ENCODE measurements around the gene PIK3AP1. TPM values are rescaled to one million over a fixed set of nuclear protein-coding genes. Genes with fewer than 3 reads are reported as not detected.

Gene PIK3AP1
- total and polyA plus RNA-seq, 7 experiments from 2014 or later, result 0.46 to 68.1 (median 2.9) TPM

GRCh38 chr10:96708996-96709395 is 11.3 kb downstream of the PIK3AP1 start:
- H3K9me3 ChIP-seq (ENCODE audit: control insufficient read depth in 2 of 3, low read length in 3 of 3), result no peaks in the 10 kb centered on the region
- Mint-ChIP-seq H3K27ac (peak overlapping the region in 1 of 9 donors; percentile 27), H3K4me3 (no peak overlapping the region), H3K27me3 (no peaks in the 10 kb centered on the region), H3K36me3 (no peaks in the 10 kb centered on the region), H3K9me3 (no peaks in the 10 kb centered on the region), H3K4me1 (peaks cover 0 to 9% (median 0%) of the 10 kb centered on the region in 7 donors)
- H3K36me3 ChIP-seq (ENCODE audit: control insufficient read depth in 2 of 3, insufficient read depth in 3 of 3, low read length in 3 of 3), result no peaks in the 10 kb centered on the region
- H3K4me1 ChIP-seq (ENCODE audit: control insufficient read depth in 2 of 2, insufficient read depth in 2 of 2, low read length in 2 of 2), result no peaks in the 10 kb centered on the region
- no peak overlapping the region for H3K4me3 ChIP-seq (ENCODE audit: low read length)
- ATAC-seq (no peak), DNase-seq (no peak)
- intact Hi-C loops (cut with micrococcal nuclease), result no loop called here
- no peak overlapping the region for H3K27ac ChIP-seq (ENCODE audit: low read depth, low read length)
- H3K27me3 ChIP-seq (ENCODE audit: control insufficient read depth in 2 of 2, insufficient read depth in 2 of 2, low read length in 2 of 2), result no peaks in the 10 kb centered on the region
- ChIA-PET POLR2A (no interaction called here), CTCF (no interaction called here)

- no peaks in the 10 kb centered on the region for H3K9me3 ChIP-seq (ENCODE audit: control insufficient read depth in 2 of 3, low read length in 3 of 3)
- intact Hi-C loops (cut with micrococcal nuclease), result no loop called here
- H3K27me3 ChIP-seq (ENCODE audit: control insufficient read depth in 2 of 2, insufficient read depth in 2 of 2, low read length in 2 of 2), result no peaks in the 10 kb centered on the region
- H3K4me1 ChIP-seq (ENCODE audit: control insufficient read depth in 2 of 2, insufficient read depth in 2 of 2, low read length in 2 of 2), result no peaks in the 10 kb centered on the region
- H3K4me3 ChIP-seq (ENCODE audit: low read length), result no peak overlapping the region
- Mint-ChIP-seq H3K27ac (no peak overlapping the region), H3K36me3 (no peaks in the 10 kb centered on the region), H3K4me3 (no peak overlapping the region), H3K9me3 (no peaks in the 10 kb centered on the region), H3K27me3 (no peaks in the 10 kb centered on the region), H3K4me1 (peaks cover 0 to 11% (median 0%) of the 10 kb centered on the region in 7 donors)
- ATAC-seq, result peak; percentile 88
- ChIA-PET CTCF (no interaction called here), POLR2A (no interaction called here)
- no peaks in the 10 kb centered on the region for H3K36me3 ChIP-seq (ENCODE audit: control insufficient read depth in 2 of 3, insufficient read depth in 3 of 3, low read length in 3 of 3)
- no peak for DNase-seq
- no peak overlapping the region for H3K27ac ChIP-seq (ENCODE audit: low read depth, low read length)
These were observed 11.9 kb downstream of the PIK3AP1 start for GRCh38 chr10:96708456-96708855.

- Histone ChIP-seq H3K4me3 (ENCODE audit: low read length) (no peak overlapping the region), H3K36me3 (ENCODE audit: control insufficient read depth in 2 of 3, insufficient read depth in 3 of 3, low read length in 3 of 3) (no peaks in the 10 kb centered on the region), H3K27ac (ENCODE audit: low read depth, low read length) (no peak overlapping the region), H3K27me3 (ENCODE audit: control insufficient read depth in 2 of 2, insufficient read depth in 2 of 2, low read length in 2 of 2) (no peaks in the 10 kb centered on the region), H3K4me1 (ENCODE audit: control insufficient read depth in 2 of 2, insufficient read depth in 2 of 2, low read length in 2 of 2) (no peaks in the 10 kb centered on the region), H3K9me3 (ENCODE audit: control insufficient read depth in 2 of 3, low read length in 3 of 3) (no peaks in the 10 kb centered on the region)
- no peaks in the 10 kb centered on the region for H3K27me3 Mint-ChIP-seq
- CTCF ChIA-PET, result no interaction called here
- no peaks in the 10 kb centered on the region for H3K9me3 Mint-ChIP-seq
- POLR2A ChIA-PET, result no interaction called here
- H3K4me1 Mint-ChIP-seq, result peaks cover 0 to 16% (median 0%) of the 10 kb centered on the region in 7 donors
- DNase-seq, result no peak
- no peaks in the 10 kb centered on the region for H3K36me3 Mint-ChIP-seq
- intact Hi-C loops (cut with micrococcal nuclease), result no loop called here
- no peak overlapping the region for H3K4me3 Mint-ChIP-seq
- no peak for ATAC-seq
- peak overlapping the region in 1 of 9 donors; percentile 6 for H3K27ac Mint-ChIP-seq
These were observed 13.9 kb downstream of the PIK3AP1 start for GRCh38 chr10:96706331-96706853.

- ATAC-seq (no peak), DNase-seq (no peak)
- H3K4me3 Mint-ChIP-seq, result no peak overlapping the region
- ChIA-PET POLR2A (no interaction called here), CTCF (no interaction called here)
- intact Hi-C loops (cut with micrococcal nuclease), result no loop called here
- Histone ChIP-seq H3K36me3 (ENCODE audit: control insufficient read depth in 2 of 3, insufficient read depth in 3 of 3, low read length in 3 of 3) (no peaks in the 10 kb centered on the region), H3K27me3 (ENCODE audit: control insufficient read depth in 2 of 2, insufficient read depth in 2 of 2, low read length in 2 of 2) (no peaks in the 10 kb centered on the region), H3K9me3 (ENCODE audit: control insufficient read depth in 2 of 3, low read length in 3 of 3) (no peaks in the 10 kb centered on the region), H3K27ac (ENCODE audit: low read depth, low read length) (no peak overlapping the region), H3K4me3 (ENCODE audit: low read length) (no peak overlapping the region), H3K4me1 (ENCODE audit: control insufficient read depth in 2 of 2, insufficient read depth in 2 of 2, low read length in 2 of 2) (no peaks in the 10 kb centered on the region)
- no peaks in the 10 kb centered on the region for H3K9me3 Mint-ChIP-seq
- H3K36me3 Mint-ChIP-seq, result no peaks in the 10 kb centered on the region
- H3K4me1 Mint-ChIP-seq, result peaks cover 0 to 15% (median 0%) of the 10 kb centered on the region in 7 donors
- H3K27ac Mint-ChIP-seq, result peak overlapping the region in 1 of 9 donors; percentile 9
- no peaks in the 10 kb centered on the region for H3K27me3 Mint-ChIP-seq
These were observed 15.2 kb downstream of the PIK3AP1 start for GRCh38 chr10:96705134-96705533.

- no peak overlapping the region for H3K4me3 ChIP-seq (ENCODE audit: low read length)
- no peaks in the 10 kb centered on the region for H3K27me3 Mint-ChIP-seq
- no peak overlapping the region for H3K27ac Mint-ChIP-seq
- H3K9me3 Mint-ChIP-seq, result no peaks in the 10 kb centered on the region
- H3K27me3 ChIP-seq (ENCODE audit: control insufficient read depth in 2 of 2, insufficient read depth in 2 of 2, low read length in 2 of 2), result no peaks in the 10 kb centered on the region
- no peaks in the 10 kb centered on the region for H3K4me1 ChIP-seq (ENCODE audit: control insufficient read depth in 2 of 2, insufficient read depth in 2 of 2, low read length in 2 of 2)
- ChIA-PET POLR2A (no interaction called here), CTCF (no interaction called here)
- H3K4me1 Mint-ChIP-seq, result peaks cover 0 to 15% (median 0%) of the 10 kb centered on the region in 7 donors
- no peak overlapping the region for H3K4me3 Mint-ChIP-seq
- H3K36me3 Mint-ChIP-seq, result no peaks in the 10 kb centered on the region
- intact Hi-C loops (cut with micrococcal nuclease), result no loop called here
- DNase-seq, result no peak
- no peak overlapping the region for H3K27ac ChIP-seq (ENCODE audit: low read depth, low read length)
- H3K36me3 ChIP-seq (ENCODE audit: control insufficient read depth in 2 of 3, insufficient read depth in 3 of 3, low read length in 3 of 3), result no peaks in the 10 kb centered on the region
- H3K9me3 ChIP-seq (ENCODE audit: control insufficient read depth in 2 of 3, low read length in 3 of 3), result no peaks in the 10 kb centered on the region
- ATAC-seq, result no peak
These were observed 15.8 kb downstream of the PIK3AP1 start for GRCh38 chr10:96704563-96704962.

GRCh38 chr10:96703358-96703757 is 17.0 kb downstream of the PIK3AP1 start:
- Histone ChIP-seq H3K9me3 (ENCODE audit: control insufficient read depth in 2 of 3, low read length in 3 of 3) (no peaks in the 10 kb centered on the region), H3K27me3 (ENCODE audit: control insufficient read depth in 2 of 2, insufficient read depth in 2 of 2, low read length in 2 of 2) (no peaks in the 10 kb centered on the region), H3K4me1 (ENCODE audit: control insufficient read depth in 2 of 2, insufficient read depth in 2 of 2, low read length in 2 of 2) (no peaks in the 10 kb centered on the region), H3K4me3 (ENCODE audit: low read length) (no peak overlapping the region), H3K27ac (ENCODE audit: low read depth, low read length) (no peak overlapping the region), H3K36me3 (ENCODE audit: control insufficient read depth in 2 of 3, insufficient read depth in 3 of 3, low read length in 3 of 3) (no peaks in the 10 kb centered on the region)
- no peaks in the 10 kb centered on the region for H3K27me3 Mint-ChIP-seq
- H3K27ac Mint-ChIP-seq, result no peak overlapping the region
- H3K4me3 Mint-ChIP-seq, result no peak overlapping the region
- intact Hi-C loops (cut with micrococcal nuclease), result no loop called here
- ChIA-PET POLR2A (no interaction called here), CTCF (no interaction called here)
- no peaks in the 10 kb centered on the region for H3K9me3 Mint-ChIP-seq
- no peak for ATAC-seq
- peaks cover 0 to 15% (median 0%) of the 10 kb centered on the region in 7 donors for H3K4me1 Mint-ChIP-seq
- H3K36me3 Mint-ChIP-seq, result no peaks in the 10 kb centered on the region
- DNase-seq, result no peak

GRCh38 chr10:96701265-96701664 is 19.0 kb downstream of the PIK3AP1 start:
- ChIA-PET CTCF (no interaction called here), POLR2A (no interaction called here)
- peaks cover 0 to 4% (median 0%) of the 10 kb centered on the region in 5 donors for H3K36me3 Mint-ChIP-seq
- ATAC-seq (no peak), DNase-seq (no peak)
- H3K27me3 Mint-ChIP-seq, result no peaks in the 10 kb centered on the region
- H3K36me3 ChIP-seq (ENCODE audit: control insufficient read depth in 2 of 3, insufficient read depth in 3 of 3, low read length in 3 of 3), result no peaks in the 10 kb centered on the region
- H3K4me1 ChIP-seq (ENCODE audit: control insufficient read depth in 2 of 2, insufficient read depth in 2 of 2, low read length in 2 of 2), result peaks cover 0 to 2% of the 10 kb centered on the region in 2 donors
- no peak overlapping the region for H3K27ac Mint-ChIP-seq
- H3K27me3 ChIP-seq (ENCODE audit: control insufficient read depth in 2 of 2, insufficient read depth in 2 of 2, low read length in 2 of 2), result no peaks in the 10 kb centered on the region
- H3K4me3 ChIP-seq (ENCODE audit: low read length), result no peak overlapping the region
- no peak overlapping the region for H3K27ac ChIP-seq (ENCODE audit: low read depth, low read length)
- peaks cover under 1 to 15% (median 4%) of the 10 kb centered on the region in 7 donors for H3K4me1 Mint-ChIP-seq
- intact Hi-C loops (cut with micrococcal nuclease), result no loop called here
- H3K4me3 Mint-ChIP-seq, result no peak overlapping the region
- H3K9me3 ChIP-seq (ENCODE audit: control insufficient read depth in 2 of 3, low read length in 3 of 3), result no peaks in the 10 kb centered on the region
- no peaks in the 10 kb centered on the region for H3K9me3 Mint-ChIP-seq
